RPMI7951 (cell line): ENCODE measurements around the gene CDC42BPA. TPM values are rescaled to one million over a fixed set of nuclear protein-coding genes. Genes with fewer than 3 reads are reported as not detected.

ENCODE experiments used
- DNase-seq: peaks from one replicate; pipeline ENCODE4 v3.0.0-alpha.2; 2012; ENCODE audit warnings: low read depth
- total RNA-seq: library from RNA; depleted of rRNA; stranded (reverse); fragments of >200 nt; shearing (Covaris generic); gene quantifications from 2 replicates; pipeline ENCODE4 v1.2.3, GENCODE V29; 2014; rRNA removed

Gene CDC42BPA
- total RNA-seq, 1 experiment from 2014 or later = 25.8 TPM

DNA sequence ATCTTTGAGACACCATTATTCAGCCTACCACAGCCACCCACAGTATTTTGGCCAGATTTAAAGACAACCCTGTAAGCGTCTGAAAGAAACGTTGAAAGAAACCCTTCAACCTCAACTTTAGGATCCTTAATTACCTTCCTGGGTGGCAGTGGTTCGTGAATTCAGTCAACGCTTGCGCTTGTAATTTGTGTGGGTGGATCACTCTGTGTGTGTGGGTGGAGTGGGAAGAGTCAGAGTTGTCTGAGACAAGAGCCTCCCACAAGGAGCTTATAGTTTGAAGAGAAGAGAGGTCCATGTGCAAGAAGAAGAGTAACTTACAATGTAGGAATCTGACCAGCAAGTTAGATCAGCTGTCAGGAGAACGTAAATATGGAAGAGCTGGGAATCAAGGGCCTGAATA, 369.8 kb downstream of the CDC42BPA start:
- no peak for DNase-seq

DNA sequence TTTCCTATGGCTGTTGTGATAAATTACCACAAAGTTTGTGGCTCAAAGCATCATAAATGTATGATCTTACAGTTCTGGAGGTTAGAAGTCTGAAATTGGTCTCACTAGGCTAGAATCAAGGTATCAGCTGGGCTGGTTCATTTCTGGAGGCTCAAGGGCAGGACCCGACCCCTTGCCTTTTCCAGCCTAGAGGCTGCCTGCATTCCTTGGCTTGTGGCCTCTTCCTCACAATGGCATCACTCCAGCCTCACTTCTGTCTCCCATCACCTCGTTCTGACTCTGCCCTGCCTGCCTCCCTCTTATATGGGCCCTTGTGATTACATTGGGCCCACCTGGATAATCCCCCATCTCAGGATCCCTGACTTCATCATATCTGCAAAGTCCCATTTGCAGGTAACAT, 370.2 kb downstream of the CDC42BPA start:
- no peak for DNase-seq

DNA sequence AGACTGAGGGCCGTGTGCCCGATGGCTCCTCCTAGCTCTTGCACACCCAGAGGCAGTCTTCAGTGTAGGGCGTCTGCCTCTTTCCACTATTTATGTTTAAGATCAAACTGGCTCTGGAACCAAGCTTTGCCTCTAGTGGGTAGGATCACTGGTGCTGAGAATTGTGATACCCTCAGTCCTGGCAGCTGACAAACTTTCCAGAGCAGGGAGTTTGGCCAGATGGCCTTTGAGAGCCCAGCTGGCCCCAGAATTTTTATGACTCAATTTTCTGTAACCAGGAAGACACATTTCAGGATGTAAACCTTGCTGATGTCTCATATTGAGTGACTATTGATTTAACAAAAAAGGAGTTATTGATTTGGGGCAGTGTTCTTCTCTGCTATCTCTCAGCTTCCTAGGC, 371.5 kb downstream of the CDC42BPA start:
- DNase-seq = peak; percentile 8

DNA sequence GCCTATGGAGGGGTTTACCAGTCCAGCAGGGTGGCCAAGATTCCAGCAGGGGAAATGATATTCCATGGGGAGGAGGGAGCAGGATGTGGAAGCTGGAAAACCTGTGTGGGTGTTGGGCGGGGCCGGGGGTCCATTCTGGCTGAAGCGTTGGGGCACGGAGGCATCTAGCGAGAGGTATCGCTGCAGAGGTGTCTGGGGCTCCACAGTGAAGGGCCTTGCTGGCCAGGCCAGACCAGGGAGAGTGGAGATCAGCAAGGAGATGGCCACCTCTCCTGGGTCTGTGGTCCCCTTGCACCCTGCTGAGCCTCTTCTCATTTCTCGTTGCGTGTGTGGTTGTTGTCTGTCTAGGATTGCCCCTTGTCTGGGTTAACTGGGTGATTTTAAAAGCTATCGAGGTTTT, 372.0 kb downstream of the CDC42BPA start:
- no peak for DNase-seq

DNA sequence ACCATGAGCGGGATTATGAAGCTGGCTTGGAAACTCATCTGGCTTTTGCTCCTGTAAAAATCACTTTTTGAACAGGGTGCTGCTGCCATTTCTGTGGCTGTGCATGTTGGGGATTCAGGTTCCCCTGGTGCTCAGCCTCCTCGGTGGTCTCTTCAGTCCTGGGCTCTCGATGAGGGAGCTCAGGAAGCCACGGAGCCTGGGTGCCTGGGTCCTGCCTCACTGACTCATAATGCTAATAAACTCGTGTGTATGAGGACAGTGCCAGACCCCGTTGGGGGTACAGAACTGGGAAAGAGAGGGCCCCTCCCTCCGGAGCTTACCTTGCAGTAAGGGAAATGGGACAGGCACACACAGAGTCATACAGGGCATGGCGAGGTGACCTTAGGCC, 372.4 kb downstream of the CDC42BPA start:
- no peak for DNase-seq

DNA sequence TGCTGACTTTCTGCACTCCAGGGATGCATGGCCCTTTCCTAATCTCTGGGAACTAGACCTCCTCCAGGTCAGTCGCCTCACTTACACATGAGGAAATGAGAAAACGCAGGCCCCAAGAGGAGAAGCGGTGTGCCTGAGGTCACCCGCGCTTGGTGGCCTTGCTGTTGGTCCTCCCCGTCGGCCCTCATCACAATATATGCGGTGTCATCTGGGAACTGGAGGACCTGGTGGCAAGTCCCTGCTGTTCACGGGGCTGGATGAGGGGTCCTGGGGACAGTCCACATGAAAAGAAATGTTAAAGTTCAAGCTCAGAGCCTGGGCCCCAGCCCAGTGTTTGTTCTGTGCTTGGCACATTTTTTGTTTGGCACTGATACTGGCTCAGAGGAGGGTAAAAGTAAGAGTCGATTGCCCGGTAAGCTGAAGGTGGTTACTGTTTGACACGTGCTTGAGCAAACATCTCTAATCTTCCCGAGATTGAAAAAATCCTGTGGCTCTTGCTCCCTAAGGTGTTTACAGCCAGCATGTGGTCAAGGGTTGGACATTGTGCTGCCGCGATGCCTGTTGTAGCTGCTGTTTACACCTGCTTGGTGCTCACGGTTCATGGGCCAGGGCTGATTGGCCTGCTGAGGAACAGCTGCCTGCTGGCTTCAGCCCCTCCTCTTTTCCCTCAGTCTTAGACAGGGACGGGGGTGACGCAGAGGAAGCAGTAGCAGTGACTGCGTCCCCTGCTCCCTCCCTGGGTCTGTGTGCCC, 373.0 kb downstream of the CDC42BPA start:
- DNase-seq = no peak

DNA sequence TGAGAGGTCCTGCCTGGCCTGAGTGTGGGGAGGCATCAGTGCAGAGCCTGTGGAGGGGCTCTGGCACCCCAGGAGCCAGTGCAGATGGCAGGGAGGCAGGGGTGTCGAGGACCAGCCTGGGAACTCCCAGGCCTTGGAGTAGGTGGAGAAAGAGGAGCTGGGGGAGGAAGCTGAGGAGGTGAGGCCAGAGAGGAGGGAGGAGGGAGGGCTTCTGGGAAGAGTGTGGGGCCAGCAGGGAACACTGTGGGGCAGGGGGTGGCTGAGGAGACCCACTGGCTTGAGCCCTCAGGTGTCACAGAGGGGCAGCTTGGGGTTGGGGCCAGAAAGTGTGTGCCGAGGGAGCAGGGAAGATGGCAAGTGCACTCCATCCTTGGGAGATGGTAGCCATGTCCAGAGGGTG, 374.4 kb downstream of the CDC42BPA start:
- no peak for DNase-seq

DNA sequence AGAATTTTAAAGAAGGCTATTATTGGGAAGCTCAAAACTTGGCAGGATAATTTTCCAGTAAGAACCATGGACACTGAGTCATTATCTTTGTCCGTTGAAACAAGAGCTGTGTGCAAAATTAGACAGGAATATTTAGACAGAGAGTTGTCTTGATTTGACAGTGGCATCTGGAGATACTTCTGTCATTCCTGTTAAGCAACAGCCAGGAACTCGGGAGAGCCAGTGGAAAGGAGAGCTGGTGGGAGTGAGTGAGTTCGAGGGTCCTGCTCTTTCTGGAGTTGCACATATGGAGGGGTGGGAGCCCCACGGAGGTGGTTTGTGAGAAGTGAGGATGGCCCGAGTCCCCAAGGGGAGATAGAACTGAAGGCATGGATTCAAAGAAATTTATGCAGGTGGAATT, 375.1 kb downstream of the CDC42BPA start:
- peak; percentile 7 for DNase-seq

DNA sequence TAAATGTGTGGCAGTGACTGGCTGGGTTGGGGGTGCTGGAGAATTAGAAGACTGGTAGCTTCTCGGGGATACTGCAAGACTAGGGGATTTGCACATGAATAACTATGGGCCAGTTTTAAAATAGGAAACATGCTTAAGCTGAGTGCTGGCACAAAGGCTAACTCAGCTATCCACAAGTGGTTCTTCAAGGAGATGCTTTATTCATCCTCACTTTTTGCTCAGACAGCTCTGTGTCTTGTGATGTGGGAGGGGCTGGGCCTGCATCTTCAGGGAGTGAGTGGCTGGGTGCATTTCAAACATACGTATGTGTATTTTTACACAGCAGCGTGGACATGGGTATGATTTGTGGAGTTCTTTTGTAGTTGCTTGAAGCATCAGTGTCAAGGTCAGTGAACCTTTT, 375.9 kb downstream of the CDC42BPA start:
- no peak for DNase-seq

DNA sequence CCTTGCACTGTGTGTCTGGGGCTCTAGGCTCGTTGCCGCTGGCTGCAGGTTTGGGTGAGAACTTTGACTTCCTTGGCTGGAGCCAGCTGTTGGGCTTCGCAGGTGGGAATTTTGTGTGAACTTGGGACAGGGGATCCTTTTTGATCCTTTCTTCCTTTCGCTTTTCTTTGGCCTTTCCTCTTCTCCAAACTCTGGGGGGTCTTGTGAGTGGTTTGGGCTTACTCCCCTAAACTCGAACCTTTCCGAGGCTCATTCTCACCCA, 377.6 kb downstream of the CDC42BPA start:
- DNase-seq = no peak

DNA sequence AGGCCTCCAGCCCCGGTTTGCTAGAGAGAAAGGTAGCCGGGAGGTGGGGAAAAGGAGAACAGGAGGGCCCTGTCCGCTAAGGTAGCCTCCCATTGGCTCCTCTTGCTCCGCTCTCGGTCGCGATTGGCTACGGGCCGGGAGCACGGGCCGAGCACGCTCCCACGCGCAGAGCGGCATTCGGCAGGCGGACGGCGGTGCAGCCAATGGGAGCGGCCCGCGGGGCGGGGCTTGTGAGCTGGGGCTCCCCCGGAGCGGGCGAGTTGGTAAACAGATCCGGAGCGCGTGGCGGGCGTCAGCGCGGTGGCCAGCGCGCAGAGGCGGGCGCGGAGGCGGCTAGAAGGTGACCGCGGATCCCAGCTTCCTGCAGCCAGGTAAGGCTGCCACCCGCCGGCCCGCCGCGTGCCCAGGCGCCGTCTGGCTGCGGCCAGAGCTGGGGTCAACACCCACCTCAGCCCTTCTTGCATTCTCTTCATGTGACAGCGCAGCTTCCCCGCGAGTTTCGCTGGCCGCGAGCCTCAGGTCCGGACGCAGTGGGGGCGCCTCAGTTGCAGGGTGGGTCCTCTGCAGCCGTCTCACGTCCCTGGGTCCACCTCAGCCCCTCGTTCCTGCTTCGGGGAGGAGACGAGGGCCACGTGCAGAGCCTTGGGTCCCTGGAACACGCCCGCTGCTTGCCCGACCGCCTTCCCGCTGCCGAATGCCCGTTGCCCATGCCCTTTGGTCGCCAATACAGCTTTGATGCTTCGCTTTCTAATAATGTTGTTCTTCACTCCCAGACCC, 378.1 kb downstream of the CDC42BPA start, which contains the start of gene COQ8A:
Gene COQ8A (plus strand): TSS at position 266 of the 777 bp plus-strand sequence. CDS start 21,092 bp downstream, outside the sequence.
- peak; percentile 99 for DNase-seq

Other genes starting within 250 kb of the CDC42BPA start
- gene ZNF678, start 245.1 kb upstream of the CDC42BPA start, total RNA-seq = 8.0 and 11.2 TPM in 2 replicates